ENCODE results near the gene TPP2. TPM values are rescaled to one million over a fixed set of nuclear protein-coding genes. Genes with fewer than 3 reads are reported as not detected.

TPP2 gene
- total and polyA plus RNA-seq, 10 donors, result 19.5 to 95.5 (median 55.1) TPM

GRCh38 chr13:102597029-102597961, 509 bp downstream of the TPP2 start:
- H3K4me3 ChIP-seq, result peak overlapping the region; percentile 54 to 95 (median 86)
- DNase-seq, result no peak

GRCh38 chr13:102598061-102598460, 1.3 kb downstream of the TPP2 start:
- DNase-seq, result no peak
- peak overlapping the region; percentile 54 to 95 (median 86) for H3K4me3 ChIP-seq
- peaks cover 36 to 85% (median 60%) of the 10 kb centered on the region in 6 donors for H3K4me1 ChIP-seq
- no peaks in the 10 kb centered on the region for H3K27me3 ChIP-seq (replicated peaks in 1 of 7)
- H3K27ac ChIP-seq, result peak overlapping the region in 7 of 8 donors; percentile 28 to 100 (median 98)
- WGBS, 5 donors, result 0 to 4% (median 1%) methylated on average over 6 of the region's 6 CpGs
- no peaks in the 10 kb centered on the region for H3K9me3 ChIP-seq
- H3K36me3 ChIP-seq, result peaks cover 0 to 10% (median 0%) of the 10 kb centered on the region in 6 donors
- intact Hi-C loops (cut with DNase I; ENCODE audit: low total_unique reads), result loop anchor here (5.0 to 10.0 kb wide), 3 partner anchors 47 to 249 kb away; partner anchors contain the start of genes ERCC5 and TEX30
- TF ChIP-seq POLR2A (IDR thresholded peaks at IDR 0.05) (no peak), POLR2AphosphoS5 (IDR thresholded peaks at IDR 0.05) (no peak), CTCF (IDR thresholded peaks at IDR 0.05 in 8 of 11, conservative IDR thresholded peaks at IDR 0.05 in 3 of 11) (no peak)

More at GRCh38 chr13:102597029-102597961, 509 bp downstream of the TPP2 start:
- intact Hi-C loops (cut with DNase I; ENCODE audit: low total_unique reads), result loop anchor here (5.0 to 10.0 kb wide), 3 partner anchors 48 to 250 kb away; partner anchors contain the start of genes ERCC5 and TEX30
- no peaks in the 10 kb centered on the region for H3K27me3 ChIP-seq (replicated peaks in 1 of 7)
- peak overlapping the region; percentile 96 to 100 (median 98) for H3K27ac ChIP-seq
- no peaks in the 10 kb centered on the region for H3K9me3 ChIP-seq
- peaks cover 0 to 10% (median 0%) of the 10 kb centered on the region in 6 donors for H3K36me3 ChIP-seq
- H3K4me1 ChIP-seq, result peaks cover 43 to 85% (median 65%) of the 10 kb centered on the region in 6 donors
- 0 to 1% (median 0%) methylated on average over 35 to 67 of the region's 67 CpGs for WGBS, 5 donors
- TF ChIP-seq CTCF (IDR thresholded peaks at IDR 0.05 in 8 of 11, conservative IDR thresholded peaks at IDR 0.05 in 3 of 11) (peak in 1 of 11 experiments; percentile 1), POLR2AphosphoS5 (IDR thresholded peaks at IDR 0.05) (no peak), POLR2A (IDR thresholded peaks at IDR 0.05) (no peak)

- 31 to 51% (median 41%) methylated on average over 3 of the region's 3 CpGs for WGBS, 5 donors
Observed at GRCh38 chr13:102599426-102600012, 2.7 kb downstream of the TPP2 start.

More at GRCh38 chr13:102599426-102600012, 2.7 kb downstream of the TPP2 start:
- Histone ChIP-seq H3K9me3 (no peaks in the 10 kb centered on the region), H3K4me3 (peak overlapping the region in 1 of 8 donors; percentile 87), H3K36me3 (peaks cover 0 to 11% (median 0%) of the 10 kb centered on the region in 6 donors), H3K4me1 (peaks cover 36 to 91% (median 61%) of the 10 kb centered on the region in 6 donors), H3K27me3 (replicated peaks in 1 of 7) (no peaks in the 10 kb centered on the region), H3K27ac (no peak overlapping the region)
- DNase-seq, result no peak
- intact Hi-C loops (cut with DNase I; ENCODE audit: low total_unique reads), result loop anchor here (5.0 to 10.0 kb wide), 3 partner anchors 45 to 248 kb away; partner anchors contain the start of genes ERCC5 and TEX30
- TF ChIP-seq CTCF (IDR thresholded peaks at IDR 0.05 in 8 of 11, conservative IDR thresholded peaks at IDR 0.05 in 3 of 11) (no peak), POLR2AphosphoS5 (IDR thresholded peaks at IDR 0.05) (no peak), POLR2A (IDR thresholded peaks at IDR 0.05) (no peak)
